ENCODE results near the gene HFM1.

The HFM1 gene

GRCh38 chr1:91244737-91245136 is 159.9 kb downstream of the HFM1 start:
- FAIRE-seq: peak; percentile 74

GRCh38 chr1:91243171-91243570 is 161.5 kb downstream of the HFM1 start:
- no peak for FAIRE-seq

GRCh38 chr1:91234181-91234580 is 170.5 kb downstream of the HFM1 start:
- FAIRE-seq: no peak

GRCh38 chr1:91226741-91227140 is 177.9 kb downstream of the HFM1 start:
- FAIRE-seq: no peak

- FAIRE-seq: no peak
Observed at GRCh38 chr1:91224878-91225277, 179.8 kb downstream of the HFM1 start.

- no peak for FAIRE-seq
Observed at GRCh38 chr1:91221017-91221416, 183.6 kb downstream of the HFM1 start.

- FAIRE-seq: no peak
Observed at GRCh38 chr1:91217911-91218310, 186.7 kb downstream of the HFM1 start.

Measured in A204.1 (cell line).